Activated T-cell treated with anti-CD3 and anti-CD28 coated beads for 4 hours (primary cell): ENCODE results near the gene NTSR2.

Source experiments
- DNase-seq: peaks from one replicate; pipeline ENCODE4 v3.0.0-alpha.2; 2020

NTSR2 gene

GRCh38 chr2:11618708-11619062 lies 51.3 kb downstream of the NTSR2 start:
- no peak for DNase-seq

- DNase-seq: no peak
Measured at GRCh38 chr2:11617984-11618707, 51.8 kb downstream of the NTSR2 start.

GRCh38 chr2:11617527-11617926 lies 52.5 kb downstream of the NTSR2 start:
- DNase-seq: no peak

GRCh38 chr2:11616851-11617415 lies 53.1 kb downstream of the NTSR2 start:
- no peak for DNase-seq

GRCh38 chr2:11616097-11616687 lies 53.8 kb downstream of the NTSR2 start:
- no peak for DNase-seq

GRCh38 chr2:11615209-11615608 lies 54.8 kb downstream of the NTSR2 start:
- DNase-seq: no peak

- no peak for DNase-seq
Measured at GRCh38 chr2:11613297-11613696, 56.7 kb downstream of the NTSR2 start.

GRCh38 chr2:11612553-11613215 lies 57.3 kb downstream of the NTSR2 start:
- no peak for DNase-seq

GRCh38 chr2:11611251-11611650 lies 58.7 kb downstream of the NTSR2 start:
- no peak for DNase-seq

GRCh38 chr2:11610624-11611242 lies 59.3 kb downstream of the NTSR2 start:
- DNase-seq: no peak
